Hematopoietic multipotent progenitor cell treated with erythropoietin and hydrocortisone succinate and interleukin-3 and kit ligand, for 15 days (in vitro differentiated cells): ENCODE measurements around the gene FAM83G.

Experiments used
- DNase-seq: peaks from one replicate; pipeline ENCODE4 v3.0.0-alpha.2; 2015; ENCODE audit warnings: low spot score

Gene FAM83G

DNA sequence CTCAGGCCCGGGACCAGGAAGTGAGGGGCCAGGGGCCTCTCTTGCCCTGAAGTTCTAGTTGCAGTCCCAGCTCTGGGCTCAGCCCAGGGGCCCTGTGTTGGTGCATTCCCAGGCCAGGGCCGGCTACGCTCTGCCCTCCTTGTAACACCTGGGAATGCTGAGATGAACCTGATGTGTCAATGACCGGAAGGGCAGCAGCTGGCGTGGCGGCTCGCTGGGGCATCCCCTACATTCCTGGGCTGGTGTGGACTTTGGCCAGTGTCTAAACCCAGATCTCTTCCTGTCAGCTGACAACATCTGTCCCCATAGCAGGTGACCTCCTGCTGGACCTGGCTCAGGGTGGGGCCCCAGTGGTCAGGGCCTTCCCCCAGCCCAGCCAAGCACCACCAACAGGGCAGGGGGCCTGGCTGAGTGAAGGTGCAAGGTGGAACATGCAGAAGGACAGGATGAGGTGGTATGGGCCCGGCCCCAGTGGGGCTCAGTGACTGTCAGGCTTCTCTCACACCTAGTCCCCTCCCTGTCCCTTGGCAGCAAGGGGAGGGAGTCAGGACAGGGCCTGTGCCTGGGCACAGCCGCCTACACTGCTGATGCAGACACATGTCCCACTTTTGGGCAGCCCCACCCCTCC, 15.9 kb downstream of the FAM83G start:
- no peak for DNase-seq

DNA sequence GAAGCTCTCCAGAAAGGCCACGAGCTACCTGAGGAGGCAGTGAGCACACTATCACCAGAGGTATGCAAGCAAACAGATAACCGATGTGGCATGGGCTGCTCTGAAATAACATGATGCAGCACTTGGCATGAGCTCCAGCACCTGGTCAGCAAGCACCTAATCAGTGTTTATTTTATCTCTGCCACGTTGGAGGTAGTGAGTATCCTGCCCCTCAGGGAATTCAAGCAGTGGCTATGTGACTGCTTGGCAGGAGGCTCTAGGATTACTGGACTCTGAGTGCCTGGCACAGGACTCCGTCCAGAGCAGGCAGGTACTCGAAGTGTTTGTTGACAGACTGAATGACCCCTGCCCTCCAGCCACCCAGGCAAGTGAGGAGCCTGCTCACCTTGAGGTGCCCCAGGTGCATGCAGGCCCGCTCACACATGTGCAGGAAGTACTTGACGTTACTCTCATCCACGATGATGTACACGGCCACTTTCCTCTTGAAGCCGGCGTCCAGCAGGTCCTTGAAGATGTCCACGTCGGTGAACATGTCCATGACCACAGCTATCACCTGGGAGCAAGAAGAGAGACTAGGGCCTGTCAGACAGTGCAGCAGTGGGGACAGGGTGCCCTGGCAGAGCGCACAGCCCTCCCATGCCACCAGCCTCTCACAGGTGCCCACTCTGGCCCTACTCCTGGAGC, 16.6 kb downstream of the FAM83G start:
- no peak for DNase-seq

DNA sequence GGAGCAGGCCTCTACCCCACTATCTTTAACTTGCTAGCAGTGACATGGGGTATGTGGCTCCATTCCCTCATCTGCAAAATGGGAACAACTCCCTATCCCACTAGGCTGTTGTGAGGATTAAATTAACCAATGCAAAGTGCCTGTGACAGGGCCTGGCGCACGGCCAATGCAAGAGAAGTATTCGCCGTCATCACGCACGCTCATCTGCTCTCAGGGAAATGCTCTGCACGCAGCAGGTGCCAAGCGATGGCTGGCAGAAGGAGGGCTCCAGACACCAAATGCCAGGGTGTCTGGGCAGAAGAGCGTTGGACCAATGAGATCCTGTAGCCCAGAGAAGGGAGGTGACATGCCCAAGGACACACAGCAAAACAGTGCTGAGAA, 17.3 kb downstream of the FAM83G start:
- no peak for DNase-seq

DNA sequence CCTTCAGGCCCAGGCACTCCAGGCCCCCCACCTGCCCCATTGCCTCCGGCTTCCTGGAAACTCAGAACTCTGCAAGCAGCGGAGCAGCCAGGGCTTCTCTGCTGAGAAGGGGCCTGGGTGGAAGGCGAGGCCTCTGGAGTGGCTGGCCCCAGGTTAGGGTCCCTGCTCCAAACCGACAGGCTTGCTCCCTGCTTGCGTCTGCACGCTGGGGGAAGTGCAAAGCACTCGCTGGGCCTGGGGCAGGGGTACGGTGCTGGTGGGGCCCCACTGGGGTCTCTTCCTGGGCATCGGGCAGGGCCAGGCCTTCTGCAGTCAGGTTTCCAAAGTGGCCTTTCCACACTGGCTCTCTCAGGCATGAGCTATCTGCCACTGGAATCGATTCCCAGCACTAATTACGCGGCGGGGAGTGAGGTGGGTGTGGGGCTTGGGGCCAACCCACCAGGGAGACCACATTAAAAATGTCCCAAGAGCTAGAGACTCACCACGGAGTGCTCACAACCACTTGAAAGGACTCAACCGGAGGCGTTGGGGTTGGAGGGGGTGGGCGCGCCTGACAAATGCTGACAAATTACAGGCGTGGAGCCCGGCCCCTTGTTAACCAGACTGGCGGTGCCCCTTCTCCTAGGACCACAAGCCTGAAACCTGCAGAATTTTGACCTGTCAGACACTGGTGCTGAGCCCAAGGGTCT, 17.9 kb downstream of the FAM83G start:
- DNase-seq: no peak

DNA sequence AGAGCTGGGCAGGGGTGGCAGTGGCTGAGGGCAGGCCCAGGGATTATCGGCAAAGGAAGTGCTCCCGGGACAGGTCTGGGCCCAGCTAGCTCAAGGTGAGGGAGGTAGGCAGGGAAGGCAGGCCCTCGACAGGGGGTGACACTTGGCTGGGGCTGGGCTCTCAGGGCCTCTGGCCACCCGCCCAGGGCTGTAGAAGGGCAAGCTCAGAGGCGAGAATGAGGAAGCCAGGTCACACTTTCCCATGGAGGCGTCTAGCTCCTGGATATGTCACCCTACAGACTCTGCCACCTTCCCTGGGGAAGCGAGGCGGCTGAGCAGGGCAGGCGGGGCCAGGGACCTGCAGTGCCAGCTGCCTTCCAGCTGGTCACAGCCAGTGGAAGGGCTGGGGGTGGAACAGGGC, 19.1 kb downstream of the FAM83G start:
- no peak for DNase-seq

DNA sequence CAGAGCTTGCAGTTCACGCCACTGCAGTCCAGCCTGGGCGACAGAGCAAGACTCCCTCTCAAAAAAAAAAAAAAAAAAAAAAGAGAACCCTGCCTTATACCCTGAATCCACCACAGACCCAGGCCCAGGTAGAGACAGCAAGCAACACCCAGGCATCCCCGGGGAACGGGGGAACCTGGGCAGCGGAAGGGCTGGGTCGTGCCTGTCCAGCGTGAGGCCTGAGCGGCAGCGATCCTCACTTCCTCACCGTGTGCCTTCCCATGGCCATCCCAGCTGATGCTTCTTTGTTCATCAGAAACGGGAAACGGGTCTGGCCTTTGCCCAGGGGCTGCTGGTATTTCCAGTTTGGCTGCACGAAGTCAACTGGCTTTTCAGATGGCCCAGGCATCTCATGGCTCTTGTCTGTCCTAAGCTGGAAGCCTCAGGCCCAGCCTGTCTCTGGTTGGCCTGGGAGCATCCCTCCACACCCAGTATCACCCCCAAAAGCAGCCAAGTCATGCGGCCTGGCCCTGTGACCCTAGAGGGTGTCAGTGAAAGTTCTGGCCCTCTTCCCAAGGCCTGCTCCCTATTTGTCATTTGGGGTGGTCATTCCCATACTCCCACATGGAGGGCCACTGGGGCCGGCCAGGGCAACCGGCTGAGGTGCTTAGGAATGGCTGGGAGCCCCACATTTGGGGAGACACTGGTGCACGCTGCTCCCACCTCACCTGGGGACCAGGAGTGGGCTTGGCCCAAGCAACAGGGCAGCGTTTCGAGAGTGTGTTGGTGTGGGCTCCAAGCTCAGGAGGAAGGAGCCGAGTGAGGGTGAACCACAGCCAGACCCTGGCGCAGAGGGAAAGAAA, 20.1 kb downstream of the FAM83G start:
- no peak for DNase-seq

DNA sequence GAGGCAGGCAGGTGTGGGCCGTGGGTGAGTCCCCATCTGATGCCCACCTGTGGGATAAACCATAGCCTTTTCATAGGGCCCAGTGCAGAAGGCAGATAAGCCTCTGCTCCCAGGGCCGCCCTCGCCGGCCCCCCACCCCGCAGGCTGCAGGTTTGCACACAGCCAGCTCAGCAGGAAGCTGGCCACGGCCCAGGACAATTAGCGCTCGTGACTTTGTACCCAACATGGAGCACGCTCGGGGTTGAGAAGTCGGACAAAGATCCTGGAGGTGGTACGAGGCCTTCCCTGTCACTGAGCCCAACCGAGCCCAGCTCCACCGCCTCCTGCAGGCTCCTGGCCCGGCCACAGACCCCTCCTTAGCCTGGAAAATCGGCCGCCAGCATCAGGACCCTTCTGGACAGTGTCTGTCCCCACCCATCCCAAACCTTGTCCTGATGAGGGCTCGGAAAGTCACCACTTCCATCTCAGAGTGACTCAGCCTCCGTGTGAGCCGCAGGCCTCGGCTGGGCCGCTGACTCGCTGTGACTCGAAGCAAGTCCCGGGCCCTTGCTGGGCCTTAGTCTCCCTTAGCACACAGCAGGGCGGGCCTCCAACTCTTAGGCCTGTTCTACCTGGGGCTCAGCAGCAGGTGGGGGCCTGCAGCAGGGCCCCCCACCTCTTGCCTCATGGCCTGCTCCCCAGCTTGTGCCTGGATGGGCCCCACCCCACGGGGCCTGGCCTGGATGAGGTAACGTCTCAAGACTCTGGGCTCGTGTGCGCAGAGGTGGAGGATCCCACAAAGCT, 22.7 kb downstream of the FAM83G start:
- no peak for DNase-seq

DNA sequence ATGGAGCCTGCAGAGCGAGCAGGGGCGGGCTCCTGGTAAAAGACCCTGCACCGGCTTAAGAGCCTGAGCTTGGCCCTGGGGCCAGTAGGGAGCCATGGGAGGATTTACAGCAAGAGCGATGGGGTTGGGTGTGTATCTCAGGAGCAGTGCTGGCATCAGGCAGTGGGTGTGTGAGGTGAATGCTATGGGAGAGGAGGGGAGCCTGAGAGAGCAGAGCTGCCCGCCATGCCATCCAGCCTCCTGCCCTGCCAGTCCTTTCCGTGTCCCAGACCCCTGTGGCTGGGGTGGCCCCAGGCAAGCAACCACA, 23.3 kb downstream of the FAM83G start:
- DNase-seq: no peak

DNA sequence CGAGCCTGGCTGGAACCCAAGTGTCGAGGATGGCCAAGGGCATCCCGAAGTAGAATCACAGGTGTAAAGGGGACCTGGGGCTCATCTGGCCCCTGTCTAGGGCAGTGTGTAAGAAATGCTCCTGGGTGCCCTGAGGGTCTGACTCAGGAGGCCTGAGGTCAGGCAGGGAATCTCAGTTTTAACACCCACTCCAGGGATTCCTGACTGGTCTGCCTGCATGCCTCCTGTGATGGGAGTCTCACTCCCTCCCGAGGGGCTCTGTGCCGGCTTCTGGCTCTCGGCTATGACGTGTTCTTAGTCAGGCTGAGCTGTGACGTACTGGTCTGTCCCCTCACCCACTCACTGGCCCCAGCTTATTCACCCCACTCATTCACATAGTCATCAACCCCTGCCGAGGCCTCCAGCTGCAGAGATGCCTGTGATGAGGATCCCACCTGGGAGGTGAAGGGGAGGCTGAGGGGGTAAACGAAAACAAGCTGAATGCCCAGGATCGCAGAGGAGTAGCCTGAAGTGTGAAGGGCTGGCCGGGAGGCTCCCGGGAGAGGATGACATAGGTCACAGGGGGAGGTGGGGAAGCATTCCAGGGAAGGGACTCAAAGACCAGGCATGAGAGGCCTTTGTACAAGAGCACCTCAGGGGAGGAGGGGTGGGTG, 23.8 kb downstream of the FAM83G start:
- DNase-seq: no peak

DNA sequence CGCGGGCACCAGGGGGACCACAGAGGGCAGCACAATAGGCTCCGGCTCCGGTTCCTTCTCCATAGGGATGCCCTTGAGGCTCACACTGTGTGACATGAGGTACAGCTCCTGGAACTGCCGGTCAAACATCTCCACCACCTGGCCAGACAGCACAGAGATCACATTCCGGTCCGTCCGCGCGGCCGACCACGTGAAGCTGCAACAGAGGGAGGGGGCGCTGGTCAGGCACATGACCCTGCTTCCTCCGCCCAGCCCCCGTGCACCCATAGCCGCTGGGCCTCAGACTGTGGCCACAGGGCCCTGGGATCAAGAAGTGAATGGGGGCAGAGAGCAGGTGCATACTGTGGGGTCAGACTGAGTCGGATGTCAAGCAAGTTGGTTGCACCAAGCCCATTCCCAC, 25.9 kb downstream of the FAM83G start:
- DNase-seq: no peak

DNA sequence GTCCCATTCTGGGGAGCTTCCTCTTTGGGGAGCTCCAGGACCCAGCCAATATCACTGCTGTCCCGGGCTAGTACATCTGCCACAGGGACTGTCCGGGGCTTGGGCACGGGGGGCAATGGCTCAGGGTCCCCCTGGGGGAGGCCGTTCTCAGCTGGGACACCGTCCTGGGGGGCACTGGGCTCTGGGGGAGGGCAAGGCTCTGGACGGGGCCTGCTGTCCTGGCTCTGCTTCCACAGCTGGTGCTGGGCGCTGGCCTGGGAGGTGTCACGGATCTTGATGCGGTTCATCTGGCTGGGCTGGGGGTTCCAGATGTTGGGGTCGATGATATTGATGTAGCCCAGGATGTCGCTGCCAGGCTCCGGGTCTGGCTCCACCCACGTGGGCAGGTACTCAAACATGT, 26.5 kb downstream of the FAM83G start:
- DNase-seq: no peak

DNA sequence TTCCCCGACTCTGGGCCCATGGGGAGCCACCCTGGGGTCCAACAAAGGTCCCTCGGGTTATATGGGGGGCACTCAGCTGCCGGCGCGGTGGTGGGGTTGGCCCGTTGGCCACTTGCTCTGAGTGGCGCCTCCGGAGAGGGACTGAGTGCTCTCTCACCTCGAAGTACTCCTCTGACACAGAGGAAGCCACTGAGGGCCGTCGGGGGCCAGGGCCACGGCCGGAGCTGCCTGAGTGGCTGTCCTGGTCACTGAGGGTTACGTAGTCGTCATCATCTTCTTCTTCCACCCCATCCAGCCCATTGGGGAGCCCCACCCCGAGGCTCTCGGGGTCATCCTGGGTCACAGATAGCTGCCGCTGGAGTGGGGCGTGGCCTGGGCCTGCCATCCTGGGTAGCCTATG, 26.9 kb downstream of the FAM83G start:
- peak; percentile 6 for DNase-seq

DNA sequence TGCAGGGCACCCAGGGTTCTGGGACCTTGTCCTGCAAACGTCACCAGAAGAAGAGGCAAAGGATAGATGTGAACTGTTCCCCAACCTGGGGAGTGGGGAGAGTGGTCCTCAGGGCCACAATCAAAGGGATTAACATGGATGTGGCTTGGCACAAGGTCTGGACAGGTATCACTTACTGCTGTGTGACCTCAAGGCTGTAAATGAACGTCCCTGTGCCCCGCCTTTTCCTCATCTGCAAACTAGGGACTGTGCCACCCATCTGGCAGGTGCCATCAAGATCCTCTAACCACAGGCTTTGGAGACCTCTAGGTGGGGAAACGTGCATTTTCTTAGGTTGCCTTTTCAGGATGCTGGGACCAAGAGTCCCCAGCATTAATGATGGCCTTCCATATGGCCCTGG, 27.5 kb downstream of the FAM83G start:
- DNase-seq: no peak

DNA sequence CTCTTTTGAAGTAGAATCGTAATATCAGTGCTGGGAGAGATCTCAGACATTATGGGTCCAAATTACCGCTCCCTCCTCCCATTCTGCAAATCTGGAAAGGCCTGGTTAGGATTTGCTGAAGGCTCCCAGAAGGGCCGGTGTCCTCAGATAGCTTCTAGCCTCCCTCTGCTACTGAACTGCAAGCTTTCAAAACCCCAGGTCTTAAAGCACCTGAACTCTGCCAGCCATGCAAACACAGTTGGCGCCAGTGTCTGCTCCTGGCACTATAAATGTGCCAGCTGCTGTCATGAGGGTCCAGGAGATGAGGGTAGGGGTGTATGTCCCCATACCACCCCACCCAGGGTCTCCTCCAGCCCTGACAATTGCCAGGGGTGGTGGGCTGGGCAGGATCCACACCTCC, 28.4 kb downstream of the FAM83G start:
- no peak for DNase-seq

DNA sequence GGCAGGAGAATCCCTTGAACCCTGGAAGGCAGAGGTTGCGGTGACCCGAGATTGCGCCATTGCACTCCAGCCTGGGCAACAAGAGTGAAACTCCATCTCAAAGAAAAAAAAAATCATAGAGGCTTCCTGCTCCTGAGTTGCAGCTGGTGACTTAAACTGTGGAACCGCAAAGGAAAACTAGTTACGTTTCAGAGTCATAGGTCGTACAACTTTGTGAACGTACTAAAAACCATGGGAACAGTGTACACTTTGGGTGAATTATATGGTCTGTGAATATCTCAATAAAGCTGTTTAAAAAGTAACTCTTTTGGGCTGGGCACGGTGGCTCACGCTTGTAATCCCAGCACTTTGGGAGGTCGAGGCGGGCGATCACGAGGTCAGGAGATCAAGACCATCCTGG, 29.0 kb downstream of the FAM83G start:
- no peak for DNase-seq

DNA sequence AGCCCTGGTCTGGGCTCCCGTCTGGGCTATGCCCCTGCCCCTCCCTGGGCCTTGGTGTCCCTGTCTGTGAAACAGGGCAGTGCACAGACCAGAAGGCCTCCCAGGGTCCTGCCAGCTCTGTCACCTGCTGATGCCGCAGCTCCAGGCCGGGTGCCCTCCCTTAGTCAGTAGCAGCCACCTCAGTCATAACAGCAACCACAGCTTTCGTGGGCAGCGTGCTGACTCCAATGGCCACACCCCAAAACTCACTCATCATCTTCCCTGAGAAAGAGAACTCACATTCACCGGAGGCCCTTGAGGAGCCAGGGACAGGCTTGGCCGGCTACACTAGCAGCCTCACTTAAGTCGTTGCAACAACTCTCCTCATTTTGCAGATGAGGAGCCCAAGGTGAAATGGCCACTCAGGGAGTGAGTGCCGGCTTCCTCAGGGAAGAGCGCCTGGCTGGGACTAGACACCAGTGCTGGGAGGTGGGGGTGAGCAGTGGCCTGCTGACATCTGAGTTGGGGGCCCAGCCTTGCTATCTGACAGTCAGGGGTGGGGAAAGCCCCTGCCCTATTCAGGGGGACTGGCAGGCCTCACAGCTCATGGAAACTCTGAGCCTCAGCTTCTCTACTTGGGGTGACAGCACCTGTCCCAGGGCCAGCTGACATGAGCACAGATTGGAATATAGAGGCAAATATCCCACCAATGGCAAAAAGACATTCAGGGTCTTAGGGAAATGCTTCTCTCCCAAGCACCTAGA, 30.0 kb downstream of the FAM83G start:
- DNase-seq: no peak

DNA sequence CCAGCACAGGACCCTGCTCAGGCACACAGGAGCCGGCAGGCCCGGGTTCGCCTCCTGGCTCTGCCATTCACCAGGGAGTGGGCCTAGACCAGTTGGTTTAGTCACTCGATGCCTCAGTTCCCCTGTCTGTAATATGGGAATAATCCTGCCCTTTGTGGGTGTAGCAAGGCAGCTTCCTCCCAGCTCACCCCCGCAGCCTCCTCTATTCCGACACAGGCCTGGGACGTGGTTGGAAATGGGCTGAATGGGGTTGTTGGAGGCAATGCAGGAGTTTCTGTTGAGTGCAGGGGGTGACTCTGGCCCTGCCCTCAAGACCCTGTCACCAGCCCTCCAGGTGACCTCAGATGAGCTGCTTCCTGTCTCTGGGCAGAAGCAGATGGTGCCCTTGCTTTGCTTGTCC, 32.8 kb downstream of the FAM83G start:
- DNase-seq: no peak

DNA sequence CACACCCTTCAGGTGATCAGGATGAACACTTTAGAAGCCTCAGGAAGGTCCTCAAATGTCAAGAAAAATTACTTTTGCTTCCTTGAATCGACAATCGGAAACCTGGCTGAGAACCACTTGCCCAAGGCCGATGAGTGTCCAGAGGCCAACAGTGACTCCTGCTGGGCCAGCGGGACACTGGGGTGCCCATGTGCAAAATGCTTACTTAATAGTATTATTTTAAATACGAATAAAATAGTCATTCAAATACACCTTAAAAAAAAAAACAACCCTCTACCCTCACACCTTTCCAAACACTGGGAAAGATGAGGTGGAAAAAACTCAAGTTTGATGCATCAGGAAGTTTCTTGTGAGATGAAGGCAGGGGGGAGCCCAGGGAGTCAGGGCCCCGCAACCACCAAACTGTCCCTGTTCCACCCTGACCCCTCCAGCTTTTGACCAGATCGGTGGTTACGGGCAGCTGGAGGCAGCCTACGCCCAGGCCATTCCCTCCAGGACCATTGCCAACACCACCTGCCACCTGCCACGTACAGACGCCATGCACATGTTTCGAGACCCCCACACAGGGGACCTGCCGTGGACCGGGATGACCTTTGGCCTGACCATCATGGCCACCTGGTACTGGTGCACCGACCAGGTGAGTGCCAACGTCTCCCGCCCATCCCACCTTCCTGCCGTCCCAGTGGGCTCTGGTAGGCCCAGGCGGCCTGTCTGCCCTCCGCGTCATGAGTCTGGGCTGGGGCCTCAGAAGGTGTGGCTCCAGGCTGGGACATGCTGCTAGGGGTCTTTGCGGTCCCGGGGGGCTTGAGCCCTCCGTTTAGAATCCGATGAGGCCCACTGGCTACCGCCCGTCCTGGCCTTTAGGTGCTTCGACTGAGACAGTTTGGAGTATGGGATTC, 33.7 kb downstream of the FAM83G start:
- no peak for DNase-seq

DNA sequence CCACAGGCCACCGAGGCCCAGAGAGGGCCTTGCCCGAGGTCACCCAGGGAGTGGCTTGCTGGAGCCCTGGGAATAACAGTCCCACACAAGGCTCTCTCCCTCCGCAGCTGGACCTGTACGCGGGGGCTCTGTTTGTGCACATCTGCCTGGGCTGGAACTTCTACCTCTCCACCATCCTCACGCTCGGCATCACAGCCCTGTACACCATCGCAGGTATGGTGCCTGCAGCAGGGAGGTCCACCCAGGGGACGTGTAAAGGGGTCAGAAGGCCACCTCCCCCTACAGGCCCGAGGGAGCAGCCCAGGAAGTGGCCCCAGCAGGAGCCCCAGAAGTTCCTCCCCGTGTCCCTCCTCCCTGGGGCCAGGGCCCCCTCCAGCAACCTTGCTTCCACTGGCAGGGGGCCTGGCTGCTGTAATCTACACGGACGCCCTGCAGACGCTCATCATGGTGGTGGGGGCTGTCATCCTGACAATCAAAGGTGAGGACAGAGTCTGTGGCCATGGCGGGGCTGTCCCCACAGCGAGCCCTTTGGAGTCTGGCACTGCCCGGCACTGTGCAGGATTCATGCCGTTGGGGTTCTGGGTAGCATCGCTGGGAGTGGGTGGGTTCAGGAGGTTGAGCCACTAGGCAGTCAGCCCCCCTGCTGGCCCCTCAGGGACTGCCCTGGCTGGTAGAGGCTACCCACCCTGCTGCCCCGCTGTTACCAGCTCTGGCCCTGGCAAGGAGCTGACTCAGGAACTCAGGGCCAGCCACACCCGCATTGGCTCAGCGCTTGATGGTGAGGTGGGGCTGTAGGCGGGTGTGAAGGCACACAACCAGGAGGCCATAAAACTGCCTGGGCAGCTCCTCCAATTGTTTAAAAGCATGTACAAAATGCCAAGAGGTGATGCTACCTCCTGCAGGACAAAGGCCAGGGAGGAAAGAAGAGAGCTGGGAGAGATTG, 35.3 kb downstream of the FAM83G start:
- DNase-seq: peak; percentile 48
